Parathyroid adenoma (tissue), 2 donors: ENCODE data around the gene PSME4.

Experiments used
- H2AFZ ChIP-seq: fragments of 300-600 bp; sonication (generic); one replicate; pipeline ENCODE4 v1.7.0; 2017; ENCODE audit warnings: antibody characterized with exemption, mild to moderate bottlenecking
- H3K27ac ChIP-seq: fragments of 300-600 bp; sonication (generic); one replicate; pipeline ENCODE4 v1.7.0; 2017
- H3K27me3 ChIP-seq: fragments of 300-600 bp; sonication (generic); one replicate; pipeline ENCODE4 v1.7.0; 2017; ENCODE audit warnings: low read length; ENCODE audit not compliant: control insufficient read depth, insufficient read depth
- H3K36me3 ChIP-seq: fragments of 300-600 bp; sonication (generic); one replicate; pipeline ENCODE4 v1.7.0; 2017; ENCODE audit warnings: low read length; ENCODE audit not compliant: control insufficient read depth, insufficient read depth
- H3K4me1 ChIP-seq: fragments of 300-600 bp; sonication (generic); one replicate; pipeline ENCODE4 v1.7.0; 2017; ENCODE audit warnings: control low read depth
- H3K4me2 ChIP-seq: fragments of 300-600 bp; sonication (generic); one replicate; pipeline ENCODE4 v1.7.0; 2017; ENCODE audit warnings: low read length
- H3K4me3 ChIP-seq: fragments of 300-600 bp; sonication (generic); one replicate; pipeline ENCODE4 v1.7.0; 2017; ENCODE audit warnings: low read depth, low read length
- H3K79me2 ChIP-seq: fragments of 300-600 bp; sonication (generic); one replicate; pipeline ENCODE4 v1.7.0; 2017; ENCODE audit warnings: control low read depth
- H3K9ac ChIP-seq: fragments of 300-600 bp; sonication (generic); one replicate; pipeline ENCODE4 v1.7.0; 2017; ENCODE audit warnings: mild to moderate bottlenecking
- H3K9me3 ChIP-seq: fragments of 300-600 bp; sonication (generic); one replicate; pipeline ENCODE4 v1.7.0; 2017; ENCODE audit warnings: low read length; ENCODE audit not compliant: control insufficient read depth
- CTCF ChIP-seq: fragments of 300-600 bp; sonication (generic); IDR thresholded peaks from one replicate; pipeline ENCODE4 v1.7.0; 2017; ENCODE audit warnings: antibody characterized with exemption, mild to moderate bottlenecking
- donor health status: primary hyperparathyroidism.

The PSME4 gene

GRCh38 chr2:53901192-53901591 is 69.6 kb downstream of the PSME4 start:
- Histone ChIP-seq H3K36me3 (no peaks in the 10 kb centered on the region), H3K27ac (no peak overlapping the region), H3K4me1 (no peaks in the 10 kb centered on the region), H3K79me2 (no peaks in the 10 kb centered on the region), H3K9ac (no peak overlapping the region), H2AFZ (no peak overlapping the region), H3K9me3 (no peaks in the 10 kb centered on the region), H3K27me3 (no peaks in the 10 kb centered on the region), H3K4me3 (no peak overlapping the region), H3K4me2 (no peak overlapping the region)
- TF ChIP-seq CTCF, result no peak

- Histone ChIP-seq H3K27ac (no peak overlapping the region), H3K27me3 (no peaks in the 10 kb centered on the region), H3K9ac (no peak overlapping the region), H3K36me3 (no peaks in the 10 kb centered on the region), H2AFZ (no peak overlapping the region), H3K9me3 (no peaks in the 10 kb centered on the region), H3K79me2 (no peaks in the 10 kb centered on the region), H3K4me3 (no peak overlapping the region), H3K4me1 (no peaks in the 10 kb centered on the region), H3K4me2 (no peak overlapping the region)
- TF ChIP-seq CTCF, result no peak
Measured at GRCh38 chr2:53896864-53897263, 73.9 kb downstream of the PSME4 start.

- Histone ChIP-seq H3K4me2 (no peak overlapping the region), H3K9ac (no peak overlapping the region), H3K4me3 (no peak overlapping the region), H3K27me3 (no peaks in the 10 kb centered on the region), H3K4me1 (no peaks in the 10 kb centered on the region), H3K79me2 (no peaks in the 10 kb centered on the region), H3K36me3 (no peaks in the 10 kb centered on the region), H3K27ac (no peak overlapping the region), H3K9me3 (no peaks in the 10 kb centered on the region), H2AFZ (no peak overlapping the region)
- no peak for TF ChIP-seq CTCF
Measured at GRCh38 chr2:53886406-53887280, 84.2 kb downstream of the PSME4 start.

- Histone ChIP-seq H3K79me2 (no peaks in the 10 kb centered on the region), H3K9ac (no peak overlapping the region), H3K9me3 (no peaks in the 10 kb centered on the region), H3K36me3 (no peaks in the 10 kb centered on the region), H3K27me3 (no peaks in the 10 kb centered on the region), H3K4me3 (no peak overlapping the region), H3K27ac (no peak overlapping the region), H3K4me2 (no peak overlapping the region), H2AFZ (no peak overlapping the region), H3K4me1 (no peaks in the 10 kb centered on the region)
- TF ChIP-seq CTCF, result no peak
Measured at GRCh38 chr2:53884883-53885282, 85.9 kb downstream of the PSME4 start.

- Histone ChIP-seq H3K27me3 (no peaks in the 10 kb centered on the region), H3K79me2 (no peaks in the 10 kb centered on the region), H3K27ac (no peak overlapping the region), H3K4me1 (no peaks in the 10 kb centered on the region), H2AFZ (no peak overlapping the region), H3K4me2 (no peak overlapping the region), H3K4me3 (no peak overlapping the region), H3K9ac (no peak overlapping the region), H3K36me3 (no peaks in the 10 kb centered on the region), H3K9me3 (no peaks in the 10 kb centered on the region)
- no peak for TF ChIP-seq CTCF
Measured at GRCh38 chr2:53881986-53882385, 88.8 kb downstream of the PSME4 start.
